Stimulated activated CD4-positive, alpha-beta T cell treated with anti-CD3 and anti-CD28 coated beads, Interleukin-15, amount 100 ng/mL, for 1 hour (primary cell): ENCODE measurements around the gene FAM43B.

Experiments used
- DNase-seq, 2 donors: peaks; one replicate each; pipeline ENCODE4 v3.0.0-alpha.2; 2020; ENCODE audit warnings: low read depth in 1 of 2, low spot score in 1 of 2

The FAM43B gene

GRCh38 chr1:20589331-20590278 is 37.2 kb downstream of the FAM43B start:
- no peak for DNase-seq

GRCh38 chr1:20590306-20590777 is 38.0 kb downstream of the FAM43B start:
- no peak for DNase-seq

- no peak for DNase-seq
Measured at GRCh38 chr1:20593756-20594155, 41.4 kb downstream of the FAM43B start.

- no peak for DNase-seq
Measured at GRCh38 chr1:20594746-20595145, 42.4 kb downstream of the FAM43B start.

- DNase-seq, result no peak
Measured at GRCh38 chr1:20596106-20596505, 43.7 kb downstream of the FAM43B start.

- DNase-seq, result no peak
Measured at GRCh38 chr1:20597650-20598049, 45.3 kb downstream of the FAM43B start.

GRCh38 chr1:20600156-20600555 is 47.8 kb downstream of the FAM43B start:
- DNase-seq, result no peak

GRCh38 chr1:20601129-20601825 is 48.9 kb downstream of the FAM43B start:
- DNase-seq, result no peak

- DNase-seq, result no peak
Measured at GRCh38 chr1:20602851-20603450, 50.6 kb downstream of the FAM43B start.

GRCh38 chr1:20603504-20604464 is 51.4 kb downstream of the FAM43B start:
- DNase-seq, result no peak
